Activated CD4-positive, alpha-beta T cell treated with anti-CD3 and anti-CD28 coated beads, Interleukin-2, amount 10 ng/mL, durations not matched to agents 24 days and 14 days (primary cell): ENCODE data around the gene JAM2. TPM values are rescaled to one million over a fixed set of nuclear protein-coding genes. Genes with fewer than 3 reads are reported as not detected.
A peak's percentile ranks its signal among the peaks of the same experiment; 100 is the strongest.

Source experiments
- DNase-seq: peaks from one replicate; pipeline ENCODE4 v3.0.0; 2022
- H3K27ac Mint-ChIP-seq: one replicate; pipeline ENCODE4 v1.8.0; 2022; ENCODE audit warnings: mild to moderate bottlenecking, mixed read lengths
- H3K27me3 Mint-ChIP-seq: one replicate; pipeline ENCODE4 v1.8.0; 2022; ENCODE audit warnings: mixed read lengths
- H3K36me3 Mint-ChIP-seq: one replicate; pipeline ENCODE4 v1.8.0; 2022; ENCODE audit warnings: low read depth, mild to moderate bottlenecking, mixed read lengths
- H3K4me1 Mint-ChIP-seq: one replicate; pipeline ENCODE4 v1.8.0; 2021; ENCODE audit warnings: mixed read lengths
- H3K4me3 Mint-ChIP-seq: one replicate; pipeline ENCODE4 v1.8.0; 2022; ENCODE audit warnings: mild to moderate bottlenecking, moderate library complexity, mixed read lengths
- H3K9me3 Mint-ChIP-seq: one replicate; pipeline ENCODE4 v1.8.0; 2021; ENCODE audit warnings: mixed read lengths
- intact Hi-C: fragments of 100-400 bp; cut with micrococcal nuclease; formaldehyde crosslinking; loops from one replicate; pipeline ENCODE4 v1.15.1; 2023
- total RNA-seq: library from RNA; stranded (reverse); gene quantifications from 2 replicates; pipeline ENCODE4 v1.2.3, GENCODE V29; 2022

The JAM2 gene
- total RNA-seq, 1 donor from 2014 or later: 0.33 TPM

DNA sequence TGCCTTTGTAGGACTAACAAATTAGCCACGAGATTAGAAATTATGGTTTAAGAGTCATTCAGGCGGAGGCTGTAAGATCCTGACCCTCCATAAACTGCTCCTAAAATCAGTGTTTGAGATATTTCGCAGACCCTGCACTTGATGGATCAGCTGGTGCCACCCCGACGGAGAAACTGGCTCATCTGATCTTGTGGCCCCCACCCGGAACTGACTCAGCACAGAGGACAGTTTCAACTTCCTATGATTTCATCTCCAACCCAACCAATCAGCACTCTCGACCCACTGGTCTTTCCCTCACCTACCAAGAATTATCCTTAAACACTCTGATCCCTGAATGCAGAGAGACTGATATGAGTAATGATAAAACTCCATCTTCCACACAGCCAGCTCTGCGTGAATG, 3.7 kb upstream of the JAM2 start:
- intact Hi-C loops: no loop called here
- H3K4me3 Mint-ChIP-seq: no peak overlapping the region
- H3K27ac Mint-ChIP-seq: no peak overlapping the region
- peaks cover 20% of the 10 kb centered on the region for H3K4me1 Mint-ChIP-seq
- no peaks in the 10 kb centered on the region for H3K36me3 Mint-ChIP-seq
- DNase-seq: no peak
- H3K27me3 Mint-ChIP-seq: peaks cover 10% of the 10 kb centered on the region
- H3K9me3 Mint-ChIP-seq: peaks cover 3% of the 10 kb centered on the region

DNA sequence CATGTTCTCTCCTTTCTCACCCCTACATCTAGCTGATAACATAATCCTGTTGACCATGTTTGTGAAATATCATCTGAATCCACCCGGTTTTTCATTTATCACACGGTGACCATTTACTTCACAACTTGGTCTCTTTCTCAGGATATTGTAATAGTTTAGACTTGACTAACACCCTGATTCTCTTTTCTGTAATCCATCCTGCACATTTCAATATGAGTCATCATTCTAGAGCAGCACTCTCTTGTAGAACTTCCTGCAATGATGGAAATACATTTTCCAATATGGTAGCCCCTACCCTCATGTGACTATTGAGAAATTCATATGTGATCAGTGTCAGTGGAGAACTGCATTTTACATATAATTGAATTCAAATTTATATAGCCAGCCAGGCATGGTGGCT, 2.3 kb upstream of the JAM2 start:
- peaks cover 25% of the 10 kb centered on the region for H3K4me1 Mint-ChIP-seq
- intact Hi-C loops: no loop called here

DNA sequence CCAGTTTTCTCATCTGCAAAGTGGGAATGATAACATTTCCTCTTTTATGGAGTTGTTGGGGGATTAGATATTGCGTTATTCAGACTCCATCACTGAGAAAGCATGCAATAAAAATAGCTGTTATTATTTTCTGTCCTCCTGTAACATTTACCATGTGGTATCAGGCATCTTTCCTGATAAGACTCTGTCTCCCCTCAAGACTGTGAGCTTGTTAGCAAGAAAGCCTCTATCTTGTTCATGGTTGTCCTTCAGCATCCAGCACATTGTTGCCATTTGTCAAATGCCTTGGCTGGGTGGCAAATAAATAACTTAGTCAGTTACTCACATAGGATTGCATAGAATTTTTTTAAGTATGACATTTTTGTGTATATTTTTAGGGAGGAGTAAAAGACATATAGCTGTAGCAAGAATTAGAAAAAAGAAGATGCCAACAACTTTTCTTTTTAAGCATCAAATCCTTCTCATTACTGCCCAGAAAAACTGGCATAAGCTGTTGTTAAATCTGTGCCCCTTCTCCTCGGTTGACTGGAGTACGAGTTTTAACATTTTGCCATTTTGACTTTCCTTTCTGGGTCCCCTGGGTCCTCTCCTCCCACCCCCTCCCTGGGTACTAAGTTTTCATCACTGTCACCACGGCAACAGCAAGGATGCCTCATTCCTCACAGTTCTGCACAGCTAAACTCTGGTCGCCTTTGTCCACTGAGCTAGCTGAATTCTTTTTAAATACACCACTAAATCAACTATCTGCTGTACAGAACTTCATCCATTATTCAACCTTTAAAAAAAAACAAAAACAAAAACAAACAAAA, 1.0 kb upstream of the JAM2 start:
- peak overlapping the region; percentile 79 for H3K4me3 Mint-ChIP-seq

More for the DNA sequence above, 2.3 kb upstream of the JAM2 start:
- Mint-ChIP-seq H3K4me3 (no peak overlapping the region), H3K36me3 (no peaks in the 10 kb centered on the region), H3K27ac (no peak overlapping the region), H3K9me3 (peaks cover 3% of the 10 kb centered on the region), H3K27me3 (peaks cover 21% of the 10 kb centered on the region)
- DNase-seq: no peak

DNA sequence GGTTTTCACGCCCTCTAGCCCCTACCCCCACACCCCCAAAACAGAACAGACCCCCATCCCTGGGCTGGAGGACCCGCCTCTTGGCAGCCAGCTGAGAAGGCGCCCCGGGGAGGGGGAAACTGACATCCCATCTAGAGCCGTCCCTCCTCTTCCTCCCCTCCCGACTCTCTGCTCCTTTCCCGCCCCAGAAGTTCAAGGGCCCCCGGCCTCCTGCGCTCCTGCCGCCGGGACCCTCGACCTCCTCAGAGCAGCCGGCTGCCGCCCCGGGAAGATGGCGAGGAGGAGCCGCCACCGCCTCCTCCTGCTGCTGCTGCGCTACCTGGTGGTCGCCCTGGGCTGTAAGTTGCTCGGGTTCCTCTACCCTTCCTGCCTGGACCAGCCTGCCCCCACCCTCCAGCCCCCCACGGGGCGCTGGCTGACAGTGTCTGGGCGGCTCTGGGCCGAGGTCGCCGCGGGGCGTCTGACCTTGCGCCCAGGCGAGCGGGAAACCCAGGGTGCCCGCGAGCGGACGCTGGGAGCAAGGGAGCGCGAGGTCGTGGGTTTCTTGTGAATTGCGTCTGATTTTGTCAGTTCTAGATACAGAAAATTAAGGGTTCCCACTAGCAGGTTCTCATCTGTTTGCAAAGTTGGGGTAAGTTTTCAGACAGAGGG, 618 bp downstream of the JAM2 start:
- intact Hi-C loops: loop anchor here (1.0 kb wide), 1 partner anchor 31 kb away; no protein-coding TSS in a partner anchor
- no peaks in the 10 kb centered on the region for H3K36me3 Mint-ChIP-seq
- H3K27me3 Mint-ChIP-seq: peaks cover 22% of the 10 kb centered on the region

More for the DNA sequence above, 1.0 kb upstream of the JAM2 start:
- Mint-ChIP-seq H3K27ac (no peak overlapping the region), H3K9me3 (peaks cover 3% of the 10 kb centered on the region), H3K27me3 (peaks cover 22% of the 10 kb centered on the region), H3K36me3 (no peaks in the 10 kb centered on the region), H3K4me1 (peaks cover 25% of the 10 kb centered on the region)
- DNase-seq: no peak
- intact Hi-C loops: no loop called here

DNA sequence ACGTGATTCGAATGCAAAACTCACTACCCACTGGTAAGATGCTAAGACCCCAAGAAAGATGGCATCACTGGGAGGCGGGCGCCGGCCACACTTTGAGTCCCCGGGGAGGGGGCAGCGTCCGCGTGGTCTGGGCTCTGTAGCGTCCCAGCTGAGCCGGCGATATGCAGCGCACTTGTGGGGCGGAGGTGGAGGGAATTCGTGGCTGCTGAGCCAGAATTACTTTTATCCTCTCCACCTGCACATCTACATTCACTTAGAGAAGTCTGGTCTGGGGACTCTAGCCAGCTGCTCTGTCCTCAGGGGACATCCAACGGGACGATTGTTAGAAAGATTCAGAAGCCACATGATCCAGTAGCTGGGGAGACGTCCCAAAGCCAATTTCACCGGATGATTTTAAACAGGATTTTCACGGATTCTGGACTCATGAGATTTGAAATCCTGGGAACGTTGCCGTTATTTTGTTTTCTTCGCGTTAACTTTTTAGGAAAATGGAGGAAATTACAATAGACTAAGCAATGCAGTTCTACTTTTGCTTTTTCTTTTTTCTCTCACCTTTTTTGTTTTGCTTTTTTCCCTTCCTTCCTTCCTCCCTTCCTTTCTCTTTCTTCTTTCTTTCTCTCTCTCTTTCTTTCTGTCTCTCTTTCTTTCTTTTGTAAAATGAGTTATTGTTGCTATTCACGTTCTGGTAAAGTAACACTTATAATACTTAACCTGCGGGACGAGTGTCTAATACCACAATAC, 1.3 kb downstream of the JAM2 start:
- DNase-seq: peak; percentile 63
- peaks cover 24% of the 10 kb centered on the region for H3K4me1 Mint-ChIP-seq
- intact Hi-C loops: no loop called here
- H3K27ac Mint-ChIP-seq: peak overlapping the region; percentile 60
- peaks cover 3% of the 10 kb centered on the region for H3K9me3 Mint-ChIP-seq
- H3K4me3 Mint-ChIP-seq: peak overlapping the region; percentile 79
- H3K36me3 Mint-ChIP-seq: no peaks in the 10 kb centered on the region
- H3K27me3 Mint-ChIP-seq: peaks cover 22% of the 10 kb centered on the region

More for the DNA sequence above, 618 bp downstream of the JAM2 start:
- H3K27ac Mint-ChIP-seq: no peak overlapping the region
- H3K9me3 Mint-ChIP-seq: peaks cover 3% of the 10 kb centered on the region
- peak overlapping the region; percentile 79 for H3K4me3 Mint-ChIP-seq
- DNase-seq: peak; percentile 78
- peaks cover 25% of the 10 kb centered on the region for H3K4me1 Mint-ChIP-seq

DNA sequence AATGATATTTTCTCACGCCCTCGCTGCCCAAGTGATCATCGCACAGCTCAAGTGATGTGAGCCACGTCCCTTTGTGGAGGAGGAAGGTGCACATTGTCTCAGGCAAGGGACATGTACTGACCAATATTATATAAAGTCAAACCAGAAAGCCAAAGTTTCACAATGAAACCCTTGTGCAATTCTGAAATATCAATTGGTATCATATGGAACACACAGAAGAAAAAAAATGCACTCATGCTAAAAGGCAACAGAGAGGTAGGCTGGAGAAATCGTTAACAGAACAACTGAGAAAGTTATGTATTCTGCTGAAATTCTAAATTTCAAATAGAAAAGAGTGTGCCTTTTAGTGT, 1.9 kb downstream of the JAM2 start:
- no peaks in the 10 kb centered on the region for H3K36me3 Mint-ChIP-seq
- no peak for DNase-seq
- H3K27ac Mint-ChIP-seq: peak overlapping the region; percentile 60
- peaks cover 22% of the 10 kb centered on the region for H3K27me3 Mint-ChIP-seq
- peaks cover 3% of the 10 kb centered on the region for H3K9me3 Mint-ChIP-seq
- intact Hi-C loops: no loop called here
- peak overlapping the region; percentile 79 for H3K4me3 Mint-ChIP-seq
- peaks cover 23% of the 10 kb centered on the region for H3K4me1 Mint-ChIP-seq

DNA sequence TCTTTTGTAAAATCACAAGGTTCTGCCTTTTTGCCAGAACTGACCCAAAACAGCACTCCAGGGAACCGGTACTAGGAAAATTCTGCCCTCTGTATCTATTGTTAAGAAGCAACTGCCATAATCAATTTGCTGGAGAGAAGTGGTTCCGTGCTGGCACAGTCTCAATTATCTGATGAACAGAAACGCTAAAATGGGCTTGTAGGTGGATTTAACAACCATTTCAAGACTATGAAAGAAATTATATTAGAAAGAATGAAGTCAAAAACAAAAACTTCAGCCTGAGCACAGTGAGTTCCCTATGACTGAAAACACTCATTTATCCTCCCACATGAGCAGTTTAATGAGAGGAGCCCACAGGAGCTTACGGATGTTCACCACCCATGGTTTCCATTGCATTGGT, 4.4 kb downstream of the JAM2 start:
- Mint-ChIP-seq H3K36me3 (no peaks in the 10 kb centered on the region), H3K4me3 (no peak overlapping the region), H3K27me3 (peaks cover 25% of the 10 kb centered on the region), H3K9me3 (no peaks in the 10 kb centered on the region), H3K4me1 (peaks cover 10% of the 10 kb centered on the region), H3K27ac (no peak overlapping the region)
- no peak for DNase-seq
- intact Hi-C loops: no loop called here

DNA sequence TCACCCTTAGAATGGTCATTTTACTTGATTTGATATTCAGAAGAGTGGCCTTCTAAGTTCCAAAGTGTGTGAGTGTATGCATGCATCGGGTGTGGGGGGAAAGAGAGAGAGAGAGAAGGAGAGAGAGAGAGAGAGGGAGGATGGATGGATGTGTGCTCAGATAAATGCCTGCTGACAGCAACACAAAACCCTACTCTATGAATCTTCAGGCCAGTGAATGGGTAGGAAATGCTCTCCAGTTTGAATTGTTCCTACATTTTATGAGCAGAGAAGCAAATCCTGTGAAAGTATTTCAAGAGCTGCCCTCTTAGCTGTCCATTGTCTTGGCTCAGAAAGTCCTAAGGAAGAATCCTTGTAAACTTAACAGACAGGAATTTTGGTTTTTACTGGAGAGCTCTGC, 7.4 kb downstream of the JAM2 start:
- intact Hi-C loops: no loop called here
- Mint-ChIP-seq H3K27ac (no peak overlapping the region), H3K4me3 (no peak overlapping the region), H3K27me3 (peaks cover 9% of the 10 kb centered on the region), H3K9me3 (no peaks in the 10 kb centered on the region), H3K4me1 (no peaks in the 10 kb centered on the region), H3K36me3 (no peaks in the 10 kb centered on the region)
- no peak for DNase-seq

DNA sequence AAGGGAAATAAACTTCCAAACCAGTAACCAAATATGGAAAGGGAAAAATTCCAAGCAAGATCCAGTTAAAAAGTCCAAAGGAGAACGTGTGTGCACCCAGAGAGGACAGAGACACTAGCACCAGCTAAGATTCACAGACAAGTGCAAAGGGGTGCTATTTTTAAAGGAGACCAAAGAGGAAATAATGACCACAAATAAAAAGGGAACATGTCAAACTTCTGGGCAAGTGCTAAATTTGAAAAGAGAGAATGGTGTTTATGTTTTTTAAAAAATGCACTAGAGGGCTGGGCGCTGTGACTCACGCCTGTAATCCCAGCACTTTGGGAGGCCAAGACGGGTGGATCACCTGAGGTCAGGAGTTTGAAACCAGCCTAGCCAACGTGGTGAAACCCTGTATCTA, 8.6 kb downstream of the JAM2 start:
- no peaks in the 10 kb centered on the region for H3K9me3 Mint-ChIP-seq
- H3K36me3 Mint-ChIP-seq: no peaks in the 10 kb centered on the region
- no peak overlapping the region for H3K27ac Mint-ChIP-seq
- intact Hi-C loops: no loop called here
- DNase-seq: no peak
- no peak overlapping the region for H3K4me3 Mint-ChIP-seq
- H3K4me1 Mint-ChIP-seq: no peaks in the 10 kb centered on the region
- peaks cover 6% of the 10 kb centered on the region for H3K27me3 Mint-ChIP-seq

DNA sequence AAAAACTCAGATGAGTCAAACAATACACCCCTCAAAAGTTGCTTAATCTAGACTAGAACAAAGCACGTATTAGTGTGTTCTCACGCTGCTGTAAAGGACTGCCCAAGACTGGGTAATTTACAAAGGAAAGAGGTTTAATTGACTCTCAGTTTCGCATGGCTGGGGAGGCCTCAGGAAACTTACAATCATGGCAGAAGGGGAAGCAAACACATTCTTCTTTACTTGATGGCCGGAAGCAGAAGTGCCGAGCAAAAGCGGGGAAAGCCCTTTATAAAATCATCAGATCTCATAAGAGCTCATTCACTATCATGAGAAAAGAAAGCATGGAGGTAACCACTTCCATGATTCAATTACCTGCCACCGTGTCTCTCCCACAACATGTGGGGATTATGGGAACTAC, 10.1 kb downstream of the JAM2 start:
- Mint-ChIP-seq H3K9me3 (no peaks in the 10 kb centered on the region), H3K4me1 (no peaks in the 10 kb centered on the region), H3K4me3 (no peak overlapping the region), H3K27ac (no peak overlapping the region), H3K36me3 (no peaks in the 10 kb centered on the region), H3K27me3 (peaks cover 6% of the 10 kb centered on the region)
- no peak for DNase-seq
- intact Hi-C loops: no loop called here

DNA sequence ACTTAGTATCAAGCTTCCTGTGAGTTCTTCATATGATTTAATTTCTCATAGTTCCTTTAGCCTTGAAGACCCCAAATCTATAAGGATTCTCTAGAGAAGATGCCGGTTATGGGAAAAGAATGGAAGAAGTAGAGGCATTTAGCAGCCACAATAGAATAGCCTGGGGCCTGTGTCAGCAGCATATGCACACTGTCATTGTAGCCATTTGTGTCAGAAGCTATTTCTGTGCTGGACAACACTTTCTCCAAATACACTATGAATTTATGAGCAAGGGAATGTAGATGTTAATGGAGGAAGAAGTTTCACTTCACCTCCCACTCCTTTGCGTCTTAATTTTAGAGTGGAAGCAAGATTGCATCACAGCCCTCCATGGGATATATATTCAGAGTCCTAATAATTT, 17.4 kb downstream of the JAM2 start:
- H3K4me3 Mint-ChIP-seq: no peak overlapping the region
- no peaks in the 10 kb centered on the region for H3K4me1 Mint-ChIP-seq
- no peaks in the 10 kb centered on the region for H3K9me3 Mint-ChIP-seq

DNA sequence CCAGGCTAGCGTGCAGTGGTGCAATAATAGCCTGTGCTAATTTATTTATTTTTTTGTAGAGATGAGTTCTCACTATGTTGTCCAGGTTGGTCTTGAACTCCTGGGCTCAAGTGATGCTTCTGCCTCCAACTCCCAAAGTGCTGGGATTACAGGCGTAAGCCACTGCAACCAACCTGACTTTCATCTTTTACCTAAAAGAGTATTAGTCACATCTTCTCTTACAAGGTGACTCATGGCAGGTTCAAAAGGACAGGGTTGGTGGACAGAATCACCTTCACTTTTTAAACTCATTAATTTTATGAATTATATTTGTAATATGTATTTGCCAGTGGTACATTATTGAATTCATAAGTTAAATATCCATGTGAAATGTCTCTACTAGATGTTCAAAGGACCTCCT, 18.1 kb downstream of the JAM2 start:
- H3K36me3 Mint-ChIP-seq: no peaks in the 10 kb centered on the region
- H3K4me3 Mint-ChIP-seq: no peak overlapping the region
- H3K4me1 Mint-ChIP-seq: no peaks in the 10 kb centered on the region
- intact Hi-C loops: no loop called here
- DNase-seq: no peak
- no peak overlapping the region for H3K27ac Mint-ChIP-seq
- no peaks in the 10 kb centered on the region for H3K9me3 Mint-ChIP-seq
- peaks cover 2% of the 10 kb centered on the region for H3K27me3 Mint-ChIP-seq

More for the DNA sequence above, 17.4 kb downstream of the JAM2 start:
- Mint-ChIP-seq H3K27ac (no peak overlapping the region), H3K27me3 (peaks cover 2% of the 10 kb centered on the region), H3K36me3 (no peaks in the 10 kb centered on the region)
- no peak for DNase-seq
- intact Hi-C loops: no loop called here

DNA sequence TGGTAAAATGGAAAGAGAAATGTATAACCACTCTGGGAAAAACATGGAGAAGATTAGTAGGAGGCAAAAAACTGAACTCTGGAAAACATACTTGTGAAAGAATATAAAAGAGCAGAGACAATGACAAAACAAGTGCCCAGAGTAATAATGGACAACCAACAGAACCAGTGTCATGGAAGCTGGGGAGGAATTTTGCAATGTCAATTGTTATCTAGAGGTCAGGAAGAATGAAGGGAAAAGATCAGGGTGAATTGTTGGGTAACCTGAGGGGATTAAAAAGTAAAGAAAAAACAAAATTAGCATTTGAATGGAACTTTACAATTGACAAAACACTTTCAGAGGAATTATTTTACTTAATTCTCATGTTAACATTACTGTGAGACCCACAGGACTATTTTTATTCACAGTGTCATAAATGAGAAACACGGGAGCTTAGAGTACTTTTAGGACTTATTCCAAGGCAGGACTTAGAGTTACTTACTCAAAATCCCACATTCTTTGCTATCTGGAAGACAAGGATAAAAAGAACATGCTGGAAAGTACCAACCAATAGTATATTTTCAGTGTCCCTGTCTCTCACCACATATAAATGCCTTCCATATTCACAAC, 19.5 kb downstream of the JAM2 start:
- intact Hi-C loops: no loop called here
- no peak for DNase-seq
- Mint-ChIP-seq H3K4me1 (no peaks in the 10 kb centered on the region), H3K27ac (no peak overlapping the region), H3K27me3 (peaks cover 2% of the 10 kb centered on the region), H3K4me3 (no peak overlapping the region), H3K9me3 (no peaks in the 10 kb centered on the region), H3K36me3 (no peaks in the 10 kb centered on the region)

DNA sequence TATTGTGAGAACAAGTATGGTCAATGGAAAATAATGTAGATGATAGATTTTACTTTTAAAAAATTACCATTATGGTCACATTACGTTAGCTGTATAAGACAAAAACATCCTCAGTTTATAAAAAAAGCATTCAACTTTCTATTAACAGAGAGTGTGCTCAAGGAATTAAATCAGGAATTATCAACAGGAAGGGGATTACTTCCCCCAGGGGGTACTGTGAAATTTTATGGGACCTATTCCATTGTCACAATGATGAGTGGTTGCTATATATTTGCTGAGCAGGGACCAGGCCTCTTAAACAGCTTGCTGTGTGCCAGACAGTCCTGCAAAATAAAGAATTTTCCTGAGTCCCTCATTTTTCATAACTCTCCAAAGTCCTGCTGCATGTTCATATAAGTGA, 21.2 kb downstream of the JAM2 start:
- no peak for DNase-seq
- H3K27me3 Mint-ChIP-seq: peaks cover 2% of the 10 kb centered on the region
- intact Hi-C loops: no loop called here
- no peaks in the 10 kb centered on the region for H3K36me3 Mint-ChIP-seq
- no peaks in the 10 kb centered on the region for H3K4me1 Mint-ChIP-seq
- H3K9me3 Mint-ChIP-seq: no peaks in the 10 kb centered on the region
- H3K27ac Mint-ChIP-seq: no peak overlapping the region
- H3K4me3 Mint-ChIP-seq: no peak overlapping the region
